WTC11 (cell line): ENCODE results near the gene NEK4. TPM values are rescaled to one million over a fixed set of nuclear protein-coding genes. Genes with fewer than 3 reads are reported as not detected.

Source experiments
- ATAC-seq: fragments of 200-7000 bp; cut with Tn5 transposase; 2 replicates; pipeline ENCODE4 v1.10.0; 2021; ENCODE audit warnings: mild to moderate bottlenecking, moderate library complexity
- CTCF ChIA-PET: fragments of 300-600 bp; sonication (Branson Sonifier 250); formaldehyde crosslinking; loops from one replicate; lab custom pipeline; 2021; ENCODE audit warnings: antibody characterized with exemption; lab: Charles Lee
- POLR2A ChIA-PET: fragments of 350-600 bp; sonication (Branson Sonifier 250); formaldehyde crosslinking; loops from one replicate; lab custom pipeline; 2021; ENCODE audit warnings: antibody characterized with exemption; lab: Charles Lee
- DNase-seq: peaks from one replicate; pipeline ENCODE4 v3.0.0; 2021; ENCODE audit warnings: low spot score
- H3K27ac Mint-ChIP-seq: 2 replicates; pipeline ENCODE4 v1.8.0; 2021; ENCODE audit warnings: mixed read lengths
- H3K27me3 Mint-ChIP-seq: 2 replicates; pipeline ENCODE4 v1.8.0; 2021; ENCODE audit warnings: low read depth, mild to moderate bottlenecking, moderate library complexity, mixed read lengths
- H3K36me3 Mint-ChIP-seq: 2 replicates; pipeline ENCODE4 v1.8.0; 2021; ENCODE audit warnings: mixed read lengths
- H3K4me1 Mint-ChIP-seq: 2 replicates; pipeline ENCODE4 v1.8.0; 2022; ENCODE audit warnings: mixed read lengths
- H3K4me3 Mint-ChIP-seq: 2 replicates; pipeline ENCODE4 v1.8.0; 2021; ENCODE audit warnings: mild to moderate bottlenecking, moderate library complexity, mixed read lengths
- H3K9me3 Mint-ChIP-seq: 2 replicates; pipeline ENCODE4 v1.8.0; 2021; ENCODE audit warnings: mixed read lengths
- AR ChIP-seq: fragments of 250-450 bp; sonication (Bioruptor Pico); IDR thresholded peaks from 2 replicates; pipeline ENCODE4 v1.9.0; 2021; ENCODE audit warnings: mild to moderate bottlenecking
- ATF3 ChIP-seq: sonication (generic); formaldehyde crosslinking; conservative IDR thresholded peaks from 2 replicates; pipeline ENCODE4 v1.8.1; 2022; ENCODE audit warnings: mild to moderate bottlenecking, missing genetic modification reagents
- E2F4 ChIP-seq: sonication (generic); formaldehyde crosslinking; IDR thresholded peaks from 2 replicates; pipeline ENCODE4 v1.8.1; 2022; ENCODE audit warnings: low read depth, mild to moderate bottlenecking, moderate library complexity, missing genetic modification reagents, borderline replicate concordance
- ERG ChIP-seq: fragments of 250-450 bp; sonication (Bioruptor Pico); IDR thresholded peaks from 2 replicates; pipeline ENCODE4 v1.8.0; 2021; ENCODE audit warnings: mild to moderate bottlenecking
- FOXJ3 ChIP-seq: sonication (generic); formaldehyde crosslinking; IDR thresholded peaks from 2 replicates; pipeline ENCODE4 v1.9.0; 2021; ENCODE audit warnings: missing genetic modification reagents, mild to moderate bottlenecking, borderline replicate concordance
- IRF1 ChIP-seq: sonication (generic); formaldehyde crosslinking; IDR thresholded peaks from 2 replicates; pipeline ENCODE4 v1.8.0; 2023; ENCODE audit warnings: missing genetic modification reagents
- IRF2 ChIP-seq: sonication (generic); formaldehyde crosslinking; IDR thresholded peaks from 2 replicates; pipeline ENCODE4 v1.8.0; 2022; ENCODE audit warnings: low read depth, missing genetic modification reagents, borderline replicate concordance
- MYBL2 ChIP-seq: sonication (generic); formaldehyde crosslinking; IDR thresholded peaks from 2 replicates; pipeline ENCODE4 v1.8.1; 2023; ENCODE audit warnings: mild to moderate bottlenecking, moderate library complexity, missing genetic modification reagents
- RELA ChIP-seq: sonication (generic); formaldehyde crosslinking; IDR thresholded peaks from 2 replicates; pipeline ENCODE4 v1.8.1; 2022; ENCODE audit warnings: missing genetic modification reagents, mild to moderate bottlenecking, borderline replicate concordance
- SMAD4 ChIP-seq: sonication (generic); formaldehyde crosslinking; IDR thresholded peaks from 2 replicates; pipeline ENCODE4 v1.8.0; 2022; ENCODE audit warnings: mild to moderate bottlenecking, missing genetic modification reagents
- SP1 ChIP-seq: sonication (generic); formaldehyde crosslinking; conservative IDR thresholded peaks from 2 replicates; pipeline ENCODE4 v1.8.1; 2022; ENCODE audit warnings: missing genetic modification reagents
- TCF7 ChIP-seq: sonication (generic); formaldehyde crosslinking; IDR thresholded peaks from 2 replicates; pipeline ENCODE4 v1.8.0; 2022; ENCODE audit warnings: mild to moderate bottlenecking, low read depth, missing genetic modification reagents, moderate library complexity
- USF2 ChIP-seq: sonication (generic); formaldehyde crosslinking; IDR thresholded peaks from 2 replicates; pipeline ENCODE4 v1.8.1; 2023; ENCODE audit warnings: mild to moderate bottlenecking, missing genetic modification reagents, moderate library complexity
- ZMAT4 ChIP-seq: fragments of 250-450 bp; sonication (Bioruptor Pico); IDR thresholded peaks from 2 replicates; pipeline ENCODE4 v1.9.0; 2021; ENCODE audit warnings: mild to moderate bottlenecking
- ZNF232 ChIP-seq: sonication (generic); formaldehyde crosslinking; IDR thresholded peaks from 2 replicates; pipeline ENCODE4 v1.8.0; 2022; ENCODE audit warnings: mild to moderate bottlenecking, missing genetic modification reagents
- ZNF416 ChIP-seq: fragments of 250-450 bp; sonication (Bioruptor Pico); IDR thresholded peaks from 2 replicates; pipeline ENCODE4 v1.9.0; 2021; ENCODE audit warnings: mild to moderate bottlenecking, inconsistent platforms
- ZNF532 ChIP-seq: fragments of 250-450 bp; sonication (Bioruptor Pico); IDR thresholded peaks from 2 replicates; pipeline ENCODE4 v1.9.0; 2021; ENCODE audit warnings: mild to moderate bottlenecking, borderline replicate concordance
- ZNF671 ChIP-seq: fragments of 250-450 bp; sonication (Bioruptor Pico); IDR thresholded peaks from 2 replicates; pipeline ENCODE4 v1.8.0; 2021; ENCODE audit warnings: mild to moderate bottlenecking
- total RNA-seq: library from RNA; stranded (reverse); gene quantifications from 3 replicates; pipeline ENCODE4 v1.2.3, GENCODE V29; 2021

NEK4 gene
- total RNA-seq, 1 experiment from 2014 or later = 31.4 TPM

- ATAC-seq (no peak), DNase-seq (no peak)
- H3K27me3 Mint-ChIP-seq = no peaks in the 10 kb centered on the region; the same call in 1 of the 2 replicates
- POLR2A ChIA-PET = no interaction called here
- H3K27ac Mint-ChIP-seq = peak overlapping the region; percentile 78
- H3K4me3 Mint-ChIP-seq = peak overlapping the region; percentile 12; the same call in 1 of the 2 replicates
- TF ChIP-seq ZNF232 (no peak), ERG (CRISPR knock-in tag) (no peak), IRF2 (CRISPR knock-in tag) (no peak), ZNF671 (CRISPR knock-in tag) (no peak), AR (CRISPR knock-in tag) (no peak), IRF1 (no peak), ATF3 (CRISPR knock-in tag) (no peak), ZNF416 (CRISPR knock-in tag) (no peak), FOXJ3 (CRISPR knock-in tag) (no peak)
- peaks cover 72% of the 10 kb centered on the region for H3K36me3 Mint-ChIP-seq
- H3K4me1 Mint-ChIP-seq = peaks cover 25% of the 10 kb centered on the region
- no peaks in the 10 kb centered on the region for H3K9me3 Mint-ChIP-seq
- CTCF ChIA-PET = interaction anchor here (0.6 kb wide), 1 partner anchor 218 kb away, joined by 3 read pairs; no protein-coding TSS in a partner anchor
Measured at GRCh38 chr3:52688266-52688665, 82.5 kb downstream of the NEK4 start.

GRCh38 chr3:52685709-52686691, 84.7 kb downstream of the NEK4 start, which contains the start of the genes GNL3 and PBRM1:
Gene GNL3, plus strand, starts transcription at chr3:52686032. Its CDS starts 61 bp downstream, at chr3:52686093.
Gene PBRM1, minus strand, starts transcription at chr3:52685913.
- peak within 1 kb of the TSS; percentile 99 for H3K4me3 Mint-ChIP-seq
- peak; percentile 81 for ATAC-seq
- H3K9me3 Mint-ChIP-seq = no peaks in the 10 kb centered on the region
- DNase-seq = peak; percentile 91
- ChIA-PET CTCF (interaction anchor here (0.8 to 1.0 kb wide), 2 partner anchors 106 to 204 kb away, joined by 3 to 4 read pairs; no protein-coding TSS in a partner anchor), POLR2A (interaction anchor here (0.6 kb wide), 1 partner anchor 28 kb away, joined by 3 read pairs; no protein-coding TSS in a partner anchor)
- H3K4me1 Mint-ChIP-seq = peaks cover 30% of the 10 kb centered on the region
- no peaks in the 10 kb centered on the region; the same call in 1 of the 2 replicates for H3K27me3 Mint-ChIP-seq
- H3K36me3 Mint-ChIP-seq = peaks cover 52% of the 10 kb centered on the region
- H3K27ac Mint-ChIP-seq = peak within 1 kb of the TSS; percentile 99
- TF ChIP-seq ZNF232 (peak; percentile 77; the same call in 1 of the 2 replicates), SMAD4 (CRISPR knock-in tag) (no peak), E2F4 (peak; percentile 76; the same call in 1 of the 2 replicates), RELA (no peak), SP1 (CRISPR knock-in tag) (peak; percentile 88), USF2 (CRISPR knock-in tag) (peak; percentile 75), ZMAT4 (CRISPR knock-in tag) (no peak), ZNF532 (no peak), MYBL2 (CRISPR knock-in tag) (peak; percentile 71; the same call in 1 of the 2 replicates), TCF7 (CRISPR knock-in tag) (0 out of 2 replicates have a peak, but pooled peaks have one; percentile 84)
